BE2C (cell line): ENCODE results near the gene CENPP.

Source experiments
- DNase-seq: peaks from one replicate; pipeline ENCODE4 v3.0.0-alpha.2; 2020
- H3K27me3 ChIP-seq: fragments of 250-450 bp; sonication (Bioruptor Pico); 2 replicates; pipeline ENCODE4 v1.5.1; 2020; ENCODE audit warnings: mild to moderate bottlenecking
- H3K36me3 ChIP-seq: fragments of 250-450 bp; sonication (Bioruptor Pico); 2 replicates; pipeline ENCODE4 v1.5.1; 2020; ENCODE audit warnings: mild to moderate bottlenecking
- H3K4me1 ChIP-seq: fragments of 250-450 bp; sonication (Bioruptor Pico); 2 replicates; pipeline ENCODE4 v1.5.1; 2020
- H3K4me3 ChIP-seq: 2 replicates; pipeline ENCODE4 v1.5.1; 2011; ENCODE audit warnings: low read depth, low read length
- H3K9me3 ChIP-seq: fragments of 250-450 bp; sonication (Bioruptor Pico); 2 replicates; pipeline ENCODE4 v1.5.1; 2020
- TF ChIP-seq, protein P1 (sequence below): IDR thresholded peaks from 2 replicates; pipeline ENCODE4 v1.5.1; 2012; ENCODE audit warnings: mild to moderate bottlenecking, low read depth, low read length

CENPP gene

DNA sequence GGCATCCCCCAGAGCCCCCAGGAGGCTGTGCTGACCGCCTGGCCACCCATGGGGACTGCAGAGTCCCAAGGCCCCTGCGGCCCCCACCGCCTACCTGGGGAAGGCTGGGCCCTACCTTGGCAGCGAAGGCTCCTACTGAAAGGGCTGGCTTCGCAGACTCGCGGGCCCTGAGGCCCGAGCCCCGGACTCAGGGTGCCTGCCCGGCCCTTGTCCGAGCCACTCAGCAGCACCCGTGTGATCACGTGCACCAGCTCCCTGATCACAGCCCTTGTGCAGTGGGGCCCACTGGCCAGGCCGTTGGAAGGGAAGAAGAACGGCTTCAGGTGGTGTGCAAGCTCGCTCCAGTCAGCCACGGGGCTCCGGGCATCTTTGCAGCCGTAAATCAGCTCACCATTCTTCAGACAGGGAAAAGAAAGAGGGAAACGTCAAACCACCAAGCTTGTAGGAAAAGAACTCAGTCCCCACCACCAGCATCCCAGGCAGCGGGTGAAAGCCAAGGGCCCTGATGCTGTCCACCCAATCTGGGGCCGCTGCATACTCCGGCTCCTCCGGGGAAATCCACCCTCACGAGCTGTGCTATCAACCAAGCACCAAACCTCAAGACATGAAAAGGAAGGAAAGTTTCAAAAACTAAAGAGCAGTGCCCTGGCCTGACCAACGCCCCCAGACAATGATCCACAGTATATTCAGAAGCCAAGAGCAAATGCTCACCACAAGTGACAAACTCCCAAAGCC lies 312.3 kb downstream of the CENPP start:
- H3K36me3 ChIP-seq = peaks cover 70% of the 10 kb centered on the region
- no peak overlapping the region for H3K4me3 ChIP-seq
- no peaks in the 10 kb centered on the region for H3K27me3 ChIP-seq
- no peaks in the 10 kb centered on the region for H3K4me1 ChIP-seq
- DNase-seq = no peak
- no peaks in the 10 kb centered on the region for H3K9me3 ChIP-seq
- TF ChIP-seq, protein P1, sequence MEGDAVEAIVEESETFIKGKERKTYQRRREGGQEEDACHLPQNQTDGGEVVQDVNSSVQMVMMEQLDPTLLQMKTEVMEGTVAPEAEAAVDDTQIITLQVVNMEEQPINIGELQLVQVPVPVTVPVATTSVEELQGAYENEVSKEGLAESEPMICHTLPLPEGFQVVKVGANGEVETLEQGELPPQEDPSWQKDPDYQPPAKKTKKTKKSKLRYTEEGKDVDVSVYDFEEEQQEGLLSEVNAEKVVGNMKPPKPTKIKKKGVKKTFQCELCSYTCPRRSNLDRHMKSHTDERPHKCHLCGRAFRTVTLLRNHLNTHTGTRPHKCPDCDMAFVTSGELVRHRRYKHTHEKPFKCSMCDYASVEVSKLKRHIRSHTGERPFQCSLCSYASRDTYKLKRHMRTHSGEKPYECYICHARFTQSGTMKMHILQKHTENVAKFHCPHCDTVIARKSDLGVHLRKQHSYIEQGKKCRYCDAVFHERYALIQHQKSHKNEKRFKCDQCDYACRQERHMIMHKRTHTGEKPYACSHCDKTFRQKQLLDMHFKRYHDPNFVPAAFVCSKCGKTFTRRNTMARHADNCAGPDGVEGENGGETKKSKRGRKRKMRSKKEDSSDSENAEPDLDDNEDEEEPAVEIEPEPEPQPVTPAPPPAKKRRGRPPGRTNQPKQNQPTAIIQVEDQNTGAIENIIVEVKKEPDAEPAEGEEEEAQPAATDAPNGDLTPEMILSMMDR = no peak

DNA sequence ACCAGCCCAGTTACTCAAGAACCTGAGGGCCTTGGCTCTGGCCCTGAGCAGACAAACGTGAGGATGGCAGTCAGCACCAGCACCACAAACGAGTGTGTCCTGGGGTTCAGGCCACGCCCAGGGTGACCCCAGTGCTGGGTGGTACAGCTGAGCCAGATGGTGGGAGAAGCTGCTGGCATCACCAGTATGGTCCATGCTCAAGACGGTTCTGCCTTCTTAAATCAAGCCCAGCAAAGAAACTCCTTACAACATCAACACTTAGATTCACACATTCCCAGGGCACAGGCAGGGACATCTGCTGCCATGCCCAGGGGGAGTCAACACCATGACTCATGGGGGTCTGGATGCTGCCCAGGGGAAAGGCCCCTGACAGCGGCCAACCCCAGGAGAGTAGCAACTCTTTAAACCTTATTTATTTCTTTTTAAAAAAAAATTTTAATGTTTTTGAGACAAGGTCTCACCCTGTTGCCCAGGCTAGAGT lies 312.9 kb downstream of the CENPP start:
- H3K4me3 ChIP-seq = no peak overlapping the region

DNA sequence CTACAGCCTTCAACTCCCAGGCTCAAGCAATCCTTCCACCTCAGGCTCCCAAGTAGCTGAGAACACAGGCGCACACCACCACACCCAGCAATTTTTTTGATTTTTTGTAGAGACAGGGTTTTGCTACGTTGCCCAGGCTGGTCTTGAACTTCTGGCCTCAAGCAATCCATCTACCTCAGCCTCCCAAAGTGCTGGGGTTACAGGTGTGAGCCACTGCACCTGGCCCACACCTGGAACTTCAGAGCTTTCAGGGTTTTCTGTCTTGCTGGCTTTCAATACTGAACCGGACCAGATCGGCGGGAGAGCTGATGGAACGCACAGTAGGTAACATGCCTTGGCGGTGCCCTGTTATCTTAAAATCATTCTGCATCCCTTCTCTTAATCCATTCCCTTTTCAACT lies 313.4 kb downstream of the CENPP start:
- Histone ChIP-seq H3K4me3 (no peak overlapping the region), H3K36me3 (peaks cover 69% of the 10 kb centered on the region), H3K9me3 (no peaks in the 10 kb centered on the region), H3K4me1 (no peaks in the 10 kb centered on the region), H3K27me3 (no peaks in the 10 kb centered on the region)
- DNase-seq = no peak
- TF ChIP-seq, protein P1 = no peak

More for the DNA sequence above, 312.9 kb downstream of the CENPP start:
- no peaks in the 10 kb centered on the region for H3K9me3 ChIP-seq
- TF ChIP-seq, protein P1 = no peak
- DNase-seq = no peak
- no peaks in the 10 kb centered on the region for H3K4me1 ChIP-seq
- no peaks in the 10 kb centered on the region for H3K27me3 ChIP-seq
- peaks cover 69% of the 10 kb centered on the region for H3K36me3 ChIP-seq

DNA sequence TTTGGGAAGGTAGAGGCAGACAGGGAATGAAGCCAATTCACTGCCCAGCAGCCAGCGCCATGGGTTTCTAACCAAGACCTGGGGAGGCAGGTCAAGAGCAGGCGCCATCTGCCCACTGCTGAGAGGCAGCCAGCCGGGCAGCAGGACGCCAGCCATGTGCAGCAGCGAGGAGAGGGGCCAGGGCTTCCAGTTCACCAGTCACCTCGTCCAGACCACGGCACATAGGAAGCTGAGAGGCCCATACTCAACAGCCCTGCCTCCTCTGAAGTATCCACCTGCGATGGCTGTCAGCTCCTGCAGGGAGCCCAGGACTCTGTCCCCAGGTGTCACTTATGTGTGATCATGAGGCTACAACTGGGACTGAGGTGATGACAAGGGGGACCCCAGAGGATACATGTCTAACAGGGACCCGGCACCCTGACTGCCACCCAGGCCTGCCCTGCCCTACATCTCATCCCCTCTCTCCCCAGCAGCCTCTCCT lies 314.1 kb downstream of the CENPP start:
- Histone ChIP-seq H3K36me3 (peaks cover 68% of the 10 kb centered on the region), H3K4me1 (no peaks in the 10 kb centered on the region)
- DNase-seq = no peak

GRCh38 chr9:92640398-92641091 lies 314.8 kb downstream of the CENPP start:
- Histone ChIP-seq H3K4me1 (no peaks in the 10 kb centered on the region), H3K4me3 (no peak overlapping the region), H3K36me3 (peaks cover 66% of the 10 kb centered on the region), H3K9me3 (no peaks in the 10 kb centered on the region), H3K27me3 (no peaks in the 10 kb centered on the region)
- TF ChIP-seq, protein P1 = no peak
- DNase-seq = no peak

More for the DNA sequence above, 314.1 kb downstream of the CENPP start:
- TF ChIP-seq, protein P1 = no peak
- H3K4me3 ChIP-seq = no peak overlapping the region
- H3K9me3 ChIP-seq = no peaks in the 10 kb centered on the region
- H3K27me3 ChIP-seq = no peaks in the 10 kb centered on the region
